B cell (primary cell): Measurements from ENCODE around the gene MAPK7. TPM values are rescaled to one million over a fixed set of nuclear protein-coding genes. Genes with fewer than 3 reads are reported as not detected.

Experiments used
- ATAC-seq: fragments of 200-7000 bp; cut with Tn5 transposase; one replicate; pipeline ENCODE4 v1.10.0; 2021; ENCODE audit warnings: low read depth, mild to moderate bottlenecking, moderate number of reproducible peaks, moderate library complexity
- CTCF ChIA-PET: fragments of 350-600 bp; sonication (Branson Sonifier 250); formaldehyde crosslinking; loops from one replicate; lab custom pipeline; 2021; ENCODE audit warnings: antibody characterized with exemption, inconsistent platforms; lab: Charles Lee
- POLR2A ChIA-PET: fragments of 350-600 bp; sonication (Branson Sonifier 250); formaldehyde crosslinking; loops from one replicate; lab custom pipeline; 2021; ENCODE audit warnings: antibody characterized with exemption; lab: Charles Lee
- DNase-seq: peaks from one replicate; pipeline ENCODE4 v3.0.0; 2013
- H2AFZ ChIP-seq: 2 replicates; pipeline ENCODE4 v1.6.1; 2012; ENCODE audit warnings: mild to moderate bottlenecking, low read depth, low read length; ENCODE audit not compliant: insufficient read depth, poor library complexity, severe bottlenecking
- H3K27ac ChIP-seq, 2 donors: 1 replicate in 1 of 2; 2 replicates in 1 of 2; pipeline ENCODE4 v1.5.1; 2012 to 2013; ENCODE audit warnings: low read length in 2 of 2, mild to moderate bottlenecking in 2 of 2, moderate library complexity in 1 of 2
- H3K27me3 ChIP-seq, 4 experiments: fragments of 200-600 bp in 1 of 4; sonication (generic) in 1 of 4; replicated peaks in 1 of 4; 1 replicate in 2 of 4; 2 replicates in 2 of 4; pipeline versions ENCODE4 v1.6.1 to v1.7.0; 2013 to 2016; ENCODE audit warnings: low read length in 3 of 4, mild to moderate bottlenecking in 2 of 4, mixed read lengths in 1 of 4, moderate library complexity in 1 of 4; ENCODE audit not compliant: insufficient read depth in 4 of 4, control insufficient read depth in 3 of 4; ENCODE audit errors: control extremely low read depth in 1 of 4
- H3K36me3 ChIP-seq, 2 experiments: replicated peaks in 1 of 2; 1 replicate in 1 of 2; 2 replicates in 1 of 2; pipeline versions ENCODE4 v1.6.1 to v1.7.1; 2013; ENCODE audit warnings: low read length in 1 of 2; ENCODE audit not compliant: insufficient read depth in 2 of 2, control insufficient read depth in 1 of 2; ENCODE audit errors: control extremely low read depth in 1 of 2, extremely low read depth in 1 of 2
- H3K4me1 ChIP-seq, 2 donors: fragments of 200-600 bp in 1 of 2; sonication (generic) in 1 of 2; 1 replicate in 1 of 2; 2 replicates in 1 of 2; pipeline versions ENCODE4 v1.5.1 to v1.6.1; 2013 to 2017; ENCODE audit warnings: low read length in 2 of 2; ENCODE audit not compliant: control insufficient read depth in 2 of 2, insufficient read depth in 2 of 2
- H3K4me2 ChIP-seq: replicated peaks from 2 replicates; pipeline ENCODE3; 2012; ENCODE audit warnings: mild to moderate bottlenecking, low read depth, low read length; ENCODE audit not compliant: poor library complexity, severe bottlenecking
- H3K4me3 ChIP-seq, 5 experiments: fragments of 200-600 bp in 1 of 5; sonication (generic) in 1 of 5; 1 replicate in 3 of 5; 2 replicates in 2 of 5; pipeline versions ENCODE4 v1.5.1 to v1.7.0; 2011 to 2016; ENCODE audit warnings: low read length in 4 of 5, mild to moderate bottlenecking in 4 of 5, low read depth in 2 of 5, control low read depth in 1 of 5, moderate library complexity in 1 of 5; ENCODE audit not compliant: insufficient read depth in 1 of 5; ENCODE audit errors: control extremely low read depth in 1 of 5, extremely low read depth in 1 of 5
- H3K79me2 ChIP-seq: fragments of 200-600 bp; sonication (generic); one replicate; pipeline ENCODE4 v1.6.0; 2016; ENCODE audit warnings: low read length; ENCODE audit not compliant: control insufficient read depth, insufficient read depth
- H3K9ac ChIP-seq: fragments of 200-600 bp; sonication (generic); 2 replicates; pipeline ENCODE4 v1.6.1; 2017; ENCODE audit warnings: mild to moderate bottlenecking, low read length, moderate library complexity
- H3K9me3 ChIP-seq, 3 donors: one replicate each; pipeline versions ENCODE4 v1.6.1 to v1.7.1; 2013; ENCODE audit warnings: low read length in 2 of 3; ENCODE audit not compliant: control insufficient read depth in 2 of 3, insufficient read depth in 1 of 3; ENCODE audit errors: control extremely low read depth in 1 of 3
- H4K20me1 ChIP-seq: 2 replicates; pipeline ENCODE4 v1.6.0; 2012; ENCODE audit warnings: mild to moderate bottlenecking, low read length; ENCODE audit not compliant: insufficient read depth, control insufficient read depth, poor library complexity, severe bottlenecking
- H3K27ac Mint-ChIP-seq: one replicate; pipeline ENCODE4 v1.8.0; 2021; ENCODE audit warnings: mixed read lengths
- H3K27me3 Mint-ChIP-seq: one replicate; pipeline ENCODE4 v1.8.0; 2021; ENCODE audit warnings: mixed read lengths
- H3K4me1 Mint-ChIP-seq: one replicate; pipeline ENCODE4 v1.8.0; 2021; ENCODE audit warnings: mixed read lengths
- H3K4me3 Mint-ChIP-seq: one replicate; pipeline ENCODE4 v1.8.0; 2021; ENCODE audit warnings: mixed read lengths
- H3K9me3 Mint-ChIP-seq: one replicate; pipeline ENCODE4 v1.8.0; 2022; ENCODE audit warnings: mixed read lengths; ENCODE audit not compliant: insufficient read depth
- CTCF ChIP-seq: fragments of 200-600 bp; IDR thresholded peaks from one replicate; pipeline ENCODE4 v1.8.0; 2022; ENCODE audit warnings: antibody characterized with exemption, mild to moderate bottlenecking
- EZH2 ChIP-seq: IDR thresholded peaks from 2 replicates; pipeline ENCODE4 v1.6.1; 2012; ENCODE audit warnings: borderline replicate concordance, low read depth, mild to moderate bottlenecking, moderate library complexity, low read length; ENCODE audit not compliant: insufficient read depth, poor library complexity, severe bottlenecking
- WGBS: methylation state at CpG from one replicate; pipeline ENCODE4 v1.1.5; 2013; ENCODE audit warnings: missing lambda C conversion rate; ENCODE audit not compliant: insufficient coverage; 5-methylcytosine and 5-hydroxymethylcytosine counted together
- intact Hi-C: fragments of 100-400 bp; cut with micrococcal nuclease; formaldehyde crosslinking; loops from one replicate; pipeline ENCODE4 v1.10.0; 2022
- polyA plus RNA-seq: library from polyadenylated mRNA; depleted of rRNA; stranded (reverse); fragments of >200 nt; gene quantifications from 2 replicates; pipeline ENCODE4 v1.2.3, GENCODE V29; 2012
- total RNA-seq, 2 donors: library from RNA; stranded (reverse); fragments of 120-200 nt in 1 of 2; gene quantifications; 1 replicate in 1 of 2; 2 replicates in 1 of 2; pipeline versions ENCODE4 v1.2.3 to v1.2.4, GENCODE V29; 2013 to 2022

Gene MAPK7
- total and polyA plus RNA-seq, 2 donors (not counting 1 experiment from before 2014, with no cell fraction given) = 30.0 to 34.0 TPM

GRCh38 chr17:19329136-19329535 is 49.2 kb upstream of the MAPK7 start:
- intact Hi-C loops = no loop called here
- no peak overlapping the region for H3K4me3 Mint-ChIP-seq
- CTCF ChIA-PET = interaction anchor here (1.0 kb wide), 1 partner anchor 9 kb away, joined by 7 read pairs; no protein-coding TSS in a partner anchor

DNA sequence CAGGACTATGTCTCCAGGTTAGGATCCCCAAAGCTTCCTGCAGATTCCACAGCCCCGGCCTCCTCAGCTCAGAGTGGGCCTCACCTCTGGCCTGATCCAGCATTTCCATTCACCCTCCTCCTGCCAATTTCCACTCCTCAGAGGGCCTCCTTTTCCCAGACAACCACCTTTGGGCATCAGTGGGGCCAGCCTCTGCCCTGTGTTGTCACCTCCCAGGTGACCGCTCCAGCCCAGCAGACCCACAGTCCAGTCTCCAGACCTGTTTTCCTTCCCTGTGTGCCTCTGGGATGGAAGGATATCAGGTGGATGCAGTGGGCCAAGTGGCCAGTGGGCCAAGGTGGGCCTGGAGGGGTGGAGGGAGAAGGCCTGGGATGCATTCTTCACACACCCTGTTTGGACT is 48.5 kb upstream of the MAPK7 start:
- intact Hi-C loops = no loop called here
- no peaks in the 10 kb centered on the region for H3K79me2 ChIP-seq

More at GRCh38 chr17:19329136-19329535, 49.2 kb upstream of the MAPK7 start:
- Mint-ChIP-seq H3K27ac (no peak overlapping the region), H3K4me1 (no peaks in the 10 kb centered on the region), H3K9me3 (peaks cover 3% of the 10 kb centered on the region), H3K27me3 (no peaks in the 10 kb centered on the region)
- Histone ChIP-seq H3K79me2 (no peaks in the 10 kb centered on the region), H3K4me2 (no peak overlapping the region), H3K36me3 (no peaks in the 10 kb centered on the region), H3K9ac (no peak overlapping the region), H3K9me3 (peaks cover 4 to 5% (median 5%) of the 10 kb centered on the region in 3 donors), H4K20me1 (no peaks in the 10 kb centered on the region), H3K4me1 (no peaks in the 10 kb centered on the region), H3K27me3 (no peaks in the 10 kb centered on the region), H3K4me3 (no peak overlapping the region), H2AFZ (no peak overlapping the region), H3K27ac (no peak overlapping the region)
- 90% methylated on average over 2 of the region's 2 CpGs for WGBS
- ATAC-seq = no peak
- TF ChIP-seq CTCF (no peak), EZH2 (no peak)
- POLR2A ChIA-PET = no interaction called here
- DNase-seq = no peak

More for the DNA sequence above, 48.5 kb upstream of the MAPK7 start:
- 100% methylated on average over 1 of the region's 2 CpGs for WGBS
- DNase-seq = no peak
- H3K4me1 Mint-ChIP-seq = no peaks in the 10 kb centered on the region
- peaks cover 4 to 5% (median 5%) of the 10 kb centered on the region in 3 donors for H3K9me3 ChIP-seq
- peaks cover 3% of the 10 kb centered on the region for H3K9me3 Mint-ChIP-seq
- no peaks in the 10 kb centered on the region for H3K27me3 Mint-ChIP-seq
- H3K4me3 Mint-ChIP-seq = no peak overlapping the region
- H3K4me2 ChIP-seq = no peak overlapping the region
- H3K4me3 ChIP-seq = no peak overlapping the region
- H2AFZ ChIP-seq = no peak overlapping the region
- no peak overlapping the region for H3K27ac ChIP-seq
- TF ChIP-seq CTCF (no peak), EZH2 (no peak)
- no peak for ATAC-seq
- H3K27me3 ChIP-seq = no peaks in the 10 kb centered on the region
- no peaks in the 10 kb centered on the region for H3K36me3 ChIP-seq
- no peaks in the 10 kb centered on the region for H3K4me1 ChIP-seq
- POLR2A ChIA-PET = no interaction called here
- no peak overlapping the region for H3K9ac ChIP-seq
- CTCF ChIA-PET = interaction anchor here (1.0 kb wide), 1 partner anchor 9 kb away, joined by 7 read pairs; no protein-coding TSS in a partner anchor
- H3K27ac Mint-ChIP-seq = no peak overlapping the region
- H4K20me1 ChIP-seq = no peaks in the 10 kb centered on the region
